Right kidney (tissue), 1 donor: ENCODE data around the gene SH2D4B.
"Not testable (repeated sequence)": the region's sequence is repeated elsewhere in the genome, so short reads cannot be mapped to it uniquely, and the experiment has no call there.

Experiments
- DNase-seq: peaks from one replicate; pipeline ENCODE4 v3.0.0-alpha.2; 2016

Gene SH2D4B

GRCh38 chr10:80526218-80526617 is 11.5 kb upstream of the SH2D4B start:
- no peak for DNase-seq

- no peak for DNase-seq
Observed at GRCh38 chr10:80526742-80527141, 11.0 kb upstream of the SH2D4B start.

- no peak for DNase-seq
Observed at GRCh38 chr10:80528185-80528700, 9.5 kb upstream of the SH2D4B start.

- no peak for DNase-seq
Observed at GRCh38 chr10:80528901-80529300, 8.8 kb upstream of the SH2D4B start.

GRCh38 chr10:80529604-80530003 is 8.1 kb upstream of the SH2D4B start:
- DNase-seq = no peak

- no peak for DNase-seq
Observed at GRCh38 chr10:80530251-80530650, 7.5 kb upstream of the SH2D4B start.

GRCh38 chr10:80530816-80531215 is 6.9 kb upstream of the SH2D4B start:
- DNase-seq = no peak

- DNase-seq = no peak
Observed at GRCh38 chr10:80532571-80532970, 5.1 kb upstream of the SH2D4B start.

- DNase-seq = not testable (repeated sequence)
Observed at GRCh38 chr10:80534059-80534458, 3.6 kb upstream of the SH2D4B start.

GRCh38 chr10:80534646-80535045 is 3.1 kb upstream of the SH2D4B start:
- DNase-seq = not testable (repeated sequence)

GRCh38 chr10:80535671-80536360 is 1.9 kb upstream of the SH2D4B start:
- peak; percentile 64 for DNase-seq

- no peak for DNase-seq
Observed at GRCh38 chr10:80536361-80536835, 1.3 kb upstream of the SH2D4B start.

GRCh38 chr10:80537086-80537735 is 491 bp upstream of the SH2D4B start:
- no peak for DNase-seq

- DNase-seq = no peak
Observed at GRCh38 chr10:80538481-80539185, 931 bp downstream of the SH2D4B start.

- DNase-seq = no peak
Observed at GRCh38 chr10:80539421-80540031, 1.8 kb downstream of the SH2D4B start.

GRCh38 chr10:80540136-80540535 is 2.4 kb downstream of the SH2D4B start:
- no peak for DNase-seq

GRCh38 chr10:80540618-80540980 is 2.9 kb downstream of the SH2D4B start:
- DNase-seq = no peak

GRCh38 chr10:80540981-80541750 is 3.5 kb downstream of the SH2D4B start:
- DNase-seq = no peak

GRCh38 chr10:80542053-80542452 is 4.4 kb downstream of the SH2D4B start:
- DNase-seq = no peak

GRCh38 chr10:80542652-80543318 is 5.1 kb downstream of the SH2D4B start:
- no peak for DNase-seq

GRCh38 chr10:80543319-80543672 is 5.6 kb downstream of the SH2D4B start:
- not testable (repeated sequence) for DNase-seq
